Posterior cingulate gyrus (tissue), 11 donors: Measurements from ENCODE around the gene IFNL4.
"Not testable (repeated sequence)": the region's sequence is repeated elsewhere in the genome, so short reads cannot be mapped to it uniquely, and the experiment has no call there.

Experiments
- DNase-seq, 10 donors: peaks; one replicate each; pipeline versions ENCODE4 v3.0.0 to v3.0.0-alpha.2; 2020 to 2021; ENCODE audit warnings: mixed read lengths in 3 of 10
- intact Hi-C: fragments of 100-400 bp; cut with DNase I; formaldehyde crosslinking; loops from one replicate; pipeline ENCODE4 v1.15.1; 2023

IFNL4 gene

GRCh38 chr19:39232708-39233107 is 15.9 kb downstream of the IFNL4 start:
- peak in 1 of 10 donors; percentile 4 for DNase-seq

GRCh38 chr19:39230096-39230764 is 18.4 kb downstream of the IFNL4 start:
- intact Hi-C loops, result no loop called here
- peak in 2 of 10 donors; percentile 0 to 18 for DNase-seq

More at GRCh38 chr19:39232708-39233107, 15.9 kb downstream of the IFNL4 start:
- intact Hi-C loops, result no loop called here

GRCh38 chr19:39224910-39225309 is 23.7 kb downstream of the IFNL4 start:
- intact Hi-C loops, result no loop called here
- DNase-seq, result peak in 1 of 10 donors; percentile 21

GRCh38 chr19:39223703-39224279 is 24.9 kb downstream of the IFNL4 start:
- intact Hi-C loops, result no loop called here

GRCh38 chr19:39219108-39219507 is 29.5 kb downstream of the IFNL4 start:
- intact Hi-C loops, result not testable (repeated sequence)
- DNase-seq, result peak in 1 of 10 donors; percentile 6

More at GRCh38 chr19:39223703-39224279, 24.9 kb downstream of the IFNL4 start:
- DNase-seq, result peak in 1 of 10 donors; percentile 22

- peak in 1 of 10 donors; percentile 34 for DNase-seq
- intact Hi-C loops, result no loop called here
These were observed 30.2 kb downstream of the IFNL4 start for GRCh38 chr19:39218230-39219007.

- DNase-seq, result no peak
- intact Hi-C loops, result no loop called here
These were observed 31.6 kb downstream of the IFNL4 start for GRCh38 chr19:39217094-39217493.

- peak in 1 of 10 donors; percentile 53 for DNase-seq
- intact Hi-C loops, result not testable (repeated sequence)
These were observed 33.3 kb downstream of the IFNL4 start for GRCh38 chr19:39215323-39215722.

GRCh38 chr19:39212375-39212742 is 36.3 kb downstream of the IFNL4 start:
- intact Hi-C loops, result no loop called here
- peak in 1 of 10 donors; percentile 45 for DNase-seq

- DNase-seq, result peak in 1 of 10 donors; percentile 75
These were observed 36.8 kb downstream of the IFNL4 start for GRCh38 chr19:39211731-39212374.

GRCh38 chr19:39209196-39209595 is 39.5 kb downstream of the IFNL4 start:
- intact Hi-C loops, result no loop called here
- DNase-seq, result peak in 1 of 10 donors; percentile 33

More at GRCh38 chr19:39211731-39212374, 36.8 kb downstream of the IFNL4 start:
- intact Hi-C loops, result no loop called here

GRCh38 chr19:39208175-39208795 is 40.4 kb downstream of the IFNL4 start:
- intact Hi-C loops, result no loop called here
- peak in 1 of 10 donors; percentile 54 for DNase-seq

- DNase-seq, result peak in 1 of 10 donors; percentile 33
- intact Hi-C loops, result no loop called here
These were observed 41.3 kb downstream of the IFNL4 start for GRCh38 chr19:39207293-39207836.

GRCh38 chr19:39206122-39206521 is 42.5 kb downstream of the IFNL4 start:
- peak in 1 of 10 donors; percentile 16 for DNase-seq
- intact Hi-C loops, result no loop called here

- peak in 1 of 10 donors; percentile 1 for DNase-seq
- intact Hi-C loops, result no loop called here
These were observed 43.2 kb downstream of the IFNL4 start for GRCh38 chr19:39205449-39205764.

GRCh38 chr19:39203372-39204341 is 45.0 kb downstream of the IFNL4 start, which contains the start of gene SYCN:
Gene SYCN (minus strand): TSS chr19:39204263. CDS start chr19:39204254, 9 bp downstream.
- no peak for DNase-seq
- intact Hi-C loops, result no loop called here

GRCh38 chr19:39202998-39203355 is 45.7 kb downstream of the IFNL4 start:
- intact Hi-C loops, result no loop called here
- no peak for DNase-seq

- intact Hi-C loops, result no loop called here
- no peak for DNase-seq
These were observed 47.9 kb downstream of the IFNL4 start for GRCh38 chr19:39200803-39201115.
